ENCODE data around the gene RAMP1. TPM values are rescaled to one million over a fixed set of nuclear protein-coding genes. Genes with fewer than 3 reads are reported as not detected.

Gene RAMP1
- total and polyA plus RNA-seq, 8 donors, result 6.8 to 12.6 (median 8.7) TPM

- intact Hi-C loops (cut with DNase I), result no loop called here
- TF ChIP-seq CTCF (IDR thresholded peaks at IDR 0.05), result no peak
- Histone ChIP-seq H3K27ac (no peak overlapping the region), H3K9me3 (no peaks in the 10 kb centered on the region), H3K4me1 (no peaks in the 10 kb centered on the region), H3K27me3 (no peaks in the 10 kb centered on the region), H3K4me3 (no peak overlapping the region), H3K36me3 (no peaks in the 10 kb centered on the region)
- DNase-seq (peak in 1 of 4 donors; percentile 33), ATAC-seq (peak; percentile 10)
These were observed 27.5 kb downstream of the RAMP1 start for GRCh38 chr2:237886685-237887481.

GRCh38 chr2:237888389-237888788 lies 29.0 kb downstream of the RAMP1 start:
- ATAC-seq, result peak; percentile 26
- H3K27ac ChIP-seq, result no peak overlapping the region

GRCh38 chr2:237889016-237889415 lies 29.6 kb downstream of the RAMP1 start:
- TF ChIP-seq CTCF (IDR thresholded peaks at IDR 0.05), result no peak
- Histone ChIP-seq H3K4me1 (no peaks in the 10 kb centered on the region), H3K27me3 (no peaks in the 10 kb centered on the region), H3K36me3 (no peaks in the 10 kb centered on the region), H3K27ac (no peak overlapping the region), H3K4me3 (no peak overlapping the region), H3K9me3 (no peaks in the 10 kb centered on the region)
- DNase-seq (no peak), ATAC-seq (no peak)
- intact Hi-C loops (cut with DNase I), result no loop called here

More at GRCh38 chr2:237888389-237888788, 29.0 kb downstream of the RAMP1 start:
- Histone ChIP-seq H3K36me3 (no peaks in the 10 kb centered on the region), H3K9me3 (no peaks in the 10 kb centered on the region), H3K4me3 (no peak overlapping the region), H3K27me3 (no peaks in the 10 kb centered on the region), H3K4me1 (no peaks in the 10 kb centered on the region)
- no peak for TF ChIP-seq CTCF (IDR thresholded peaks at IDR 0.05)
- DNase-seq, result no peak
- intact Hi-C loops (cut with DNase I), result no loop called here

GRCh38 chr2:237889811-237890210 lies 30.4 kb downstream of the RAMP1 start:
- TF ChIP-seq CTCF (IDR thresholded peaks at IDR 0.05), result no peak
- Histone ChIP-seq H3K4me1 (no peaks in the 10 kb centered on the region), H3K36me3 (no peaks in the 10 kb centered on the region), H3K9me3 (no peaks in the 10 kb centered on the region), H3K27ac (no peak overlapping the region), H3K4me3 (no peak overlapping the region), H3K27me3 (no peaks in the 10 kb centered on the region)
- DNase-seq (no peak), ATAC-seq (no peak)
- intact Hi-C loops (cut with DNase I), result no loop called here

GRCh38 chr2:237892478-237892877 lies 33.1 kb downstream of the RAMP1 start:
- no peaks in the 10 kb centered on the region for H3K27me3 ChIP-seq
- H3K4me3 ChIP-seq, result no peak overlapping the region
- no peak for TF ChIP-seq CTCF (IDR thresholded peaks at IDR 0.05)
- ATAC-seq, result no peak
- intact Hi-C loops (cut with DNase I), result no loop called here
- no peak for DNase-seq
- no peaks in the 10 kb centered on the region for H3K4me1 ChIP-seq
- no peaks in the 10 kb centered on the region for H3K36me3 ChIP-seq
- no peaks in the 10 kb centered on the region for H3K9me3 ChIP-seq
- no peak overlapping the region for H3K27ac ChIP-seq

Data from left lung (tissue), 10 donors.